HepG2 (cell line): Measurements from ENCODE around the gene BTK. TPM values are rescaled to one million over a fixed set of nuclear protein-coding genes. Genes with fewer than 3 reads are reported as not detected.

Experiments
- BRCA1 ChIP-seq: sonication (generic); formaldehyde crosslinking; IDR thresholded peaks from 2 replicates; pipeline ENCODE4 v1.4.0; 2020; ENCODE audit warnings: missing genetic modification reagents
- FOXA3 ChIP-seq: IDR thresholded peaks from 2 replicates; pipeline ENCODE4 v1.6.1; 2016; ENCODE audit warnings: missing genetic modification reagents, missing compliant biosample characterization
- FOXK2 ChIP-seq: fragments of 450-650 bp; IDR thresholded peaks from 2 replicates; pipeline ENCODE4 v1.6.1; 2016
- NFYB ChIP-seq: sonication (generic); formaldehyde crosslinking; IDR thresholded peaks from 2 replicates; pipeline ENCODE4 v1.4.0; 2020; ENCODE audit warnings: missing genetic modification reagents
- NONO ChIP-seq, 2 experiments: fragments of 450-650 bp in 1 of 2; sonication (generic) in 1 of 2; formaldehyde crosslinking in 1 of 2; IDR thresholded peaks in 1 of 2; conservative IDR thresholded peaks in 1 of 2; 2 replicates each; pipeline versions ENCODE4 v1.6.1 to v1.8.0; 2017 to 2022; ENCODE audit warnings: mild to moderate bottlenecking in 1 of 2, missing genetic modification reagents in 1 of 2, moderate library complexity in 1 of 2
- PHF21A ChIP-seq: sonication (generic); formaldehyde crosslinking; IDR thresholded peaks from 2 replicates; pipeline ENCODE4 v1.5.0; 2020; ENCODE audit warnings: mild to moderate bottlenecking, missing genetic modification reagents
- SMC3 ChIP-seq: IDR thresholded peaks from 2 replicates; pipeline ENCODE4 v1.6.1; 2011; ENCODE audit warnings: low read length, improper control_type of control experiment
- SP4 ChIP-seq: sonication (generic); formaldehyde crosslinking; IDR thresholded peaks from 2 replicates; pipeline ENCODE4 v1.8.1; 2023; ENCODE audit warnings: mild to moderate bottlenecking, missing genetic modification reagents
- YEATS4 ChIP-seq: sonication (generic); formaldehyde crosslinking; IDR thresholded peaks from 2 replicates; pipeline ENCODE4 v1.4.0; 2020; ENCODE audit warnings: missing genetic modification reagents, borderline replicate concordance
- YY1 ChIP-seq: IDR thresholded peaks from 2 replicates; pipeline ENCODE4 v1.6.1; 2011; ENCODE audit warnings: low read length, low read depth, moderate library complexity, mild to moderate bottlenecking; ENCODE audit not compliant: insufficient read depth, insufficient replicate concordance
- ZC3H4 ChIP-seq: sonication (generic); formaldehyde crosslinking; IDR thresholded peaks from 2 replicates; pipeline ENCODE4 v1.4.0; 2020; ENCODE audit warnings: missing genetic modification reagents, borderline replicate concordance
- ZFP36 ChIP-seq: fragments of 150-350 bp; IDR thresholded peaks from 2 replicates; pipeline ENCODE4 v1.6.1; 2018; ENCODE audit warnings: borderline replicate concordance, low read length, low read depth; ENCODE audit not compliant: partially characterized antibody
- ZNF33B ChIP-seq: sonication (generic); formaldehyde crosslinking; IDR thresholded peaks from 2 replicates; pipeline ENCODE4 v1.5.1; 2020; ENCODE audit warnings: mild to moderate bottlenecking, missing genetic modification reagents
- ZNF672 ChIP-seq: sonication (generic); formaldehyde crosslinking; IDR thresholded peaks from 2 replicates; pipeline ENCODE4 v1.8.1; 2022; ENCODE audit warnings: missing genetic modification reagents
- polyA plus RNA-seq, 8 experiments: library from polyadenylated mRNA; depleted of rRNA in 3 of 8; stranded (reverse) in 7 of 8; unstranded in 1 of 8; fragments of >200 nt; fragmentation: Illumina TruSeq in 4 of 8; extraction: Trizol in 4 of 8; gene quantifications; 2 replicates each; pipeline versions ENCODE4 v1.2.1 to v1.2.3, GENCODE V29; 2011 to 2016; ENCODE audit warnings: low read depth in 4 of 8, missing spikeins in 1 of 8, mixed read lengths in 1 of 8; ENCODE audit not compliant: insufficient read depth in 1 of 8
- total RNA-seq, 5 experiments: library from RNA; depleted of rRNA; stranded (reverse); fragments of >200 nt; fragmentation: Illumina TruSeq; extraction: Trizol; gene quantifications; 2 replicates each; pipeline ENCODE4 v1.2.3, GENCODE V29; 2016; ENCODE audit warnings: low read depth in 1 of 5
- TF ChIP-seq, protein P1 (sequence below): IDR thresholded peaks from 2 replicates; pipeline ENCODE4 v1.4.0; 2020; ENCODE audit warnings: mild to moderate bottlenecking, missing genetic modification reagents
- TF ChIP-seq, protein P2 (sequence below): sonication (generic); formaldehyde crosslinking; IDR thresholded peaks from 2 replicates; pipeline ENCODE4 v1.4.0; 2020; ENCODE audit warnings: mild to moderate bottlenecking, missing genetic modification reagents

BTK gene
- total and polyA plus RNA-seq, 2 of the 13 experiments (the other 11 are each of a cell fraction or from before 2014, with no cell fraction given) = not detected

DNA sequence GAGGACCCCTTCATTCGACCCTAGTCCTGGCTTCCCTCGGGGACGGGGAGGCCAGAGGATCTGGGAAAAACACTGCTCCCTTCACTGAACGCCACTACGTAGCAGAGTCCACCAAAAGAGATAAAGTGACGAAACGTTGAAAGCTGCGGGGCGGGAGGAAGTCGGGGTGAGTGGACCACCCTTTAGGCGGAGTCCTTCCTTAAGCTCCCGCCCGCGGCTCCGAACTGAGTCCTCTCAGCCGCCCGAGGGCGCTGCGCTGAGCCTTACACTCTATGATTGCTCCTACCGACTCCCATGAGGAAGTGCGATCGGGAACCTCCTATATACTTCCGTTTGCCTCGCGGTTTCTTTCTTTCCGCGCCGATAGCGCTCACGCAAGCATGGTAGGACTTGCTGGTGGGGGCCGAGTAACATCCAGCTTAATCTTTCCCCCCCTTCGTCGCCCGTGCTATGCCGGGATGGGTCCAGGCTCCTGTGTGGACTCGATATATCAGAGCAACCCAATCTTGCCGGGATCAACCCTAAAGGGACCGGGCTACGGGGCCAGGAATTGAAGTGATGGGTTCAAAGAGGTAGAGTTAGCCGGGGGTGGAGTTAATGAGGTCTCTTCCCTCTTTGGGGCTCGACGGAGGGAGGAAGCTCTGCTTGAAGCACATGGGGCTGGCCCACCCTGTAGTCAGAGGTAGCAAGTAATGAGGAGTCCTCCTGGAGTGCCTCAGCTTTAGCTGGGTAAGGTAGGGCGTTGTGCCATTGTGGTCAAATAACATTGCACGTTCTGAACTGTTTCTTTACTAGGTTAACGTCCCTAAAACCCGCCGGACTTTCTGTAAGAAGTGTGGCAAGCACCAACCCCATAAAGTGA is 4.9 kb upstream of the BTK start, which contains the start of gene RPL36A (continued):
- TF ChIP-seq NFYB (CRISPR knock-in tag) (peak; percentile 36), BRCA1 (CRISPR knock-in tag) (no peak), ZFP36 (no peak), ZC3H4 (CRISPR knock-in tag) (no peak), SP4 (no peak), PHF21A (CRISPR knock-in tag) (0 out of 2 replicates have a peak, but pooled peaks have one; percentile 20), SMC3 (no peak), NONO (IDR thresholded peaks at IDR 0.05) (no peak), NONO (CRISPR knock-in tag; conservative IDR thresholded peaks at IDR 0.05) (peak; percentile 71; the same call in 1 of the 2 replicates), YY1 (peak; percentile 11), YEATS4 (CRISPR knock-in tag) (peak; percentile 84), FOXA3 (CRISPR knock-in tag) (peak; percentile 33; the same call in 1 of the 2 replicates), ZNF672 (no peak), FOXK2 (no peak), ZNF33B (no peak)
- TF ChIP-seq, protein P1, sequence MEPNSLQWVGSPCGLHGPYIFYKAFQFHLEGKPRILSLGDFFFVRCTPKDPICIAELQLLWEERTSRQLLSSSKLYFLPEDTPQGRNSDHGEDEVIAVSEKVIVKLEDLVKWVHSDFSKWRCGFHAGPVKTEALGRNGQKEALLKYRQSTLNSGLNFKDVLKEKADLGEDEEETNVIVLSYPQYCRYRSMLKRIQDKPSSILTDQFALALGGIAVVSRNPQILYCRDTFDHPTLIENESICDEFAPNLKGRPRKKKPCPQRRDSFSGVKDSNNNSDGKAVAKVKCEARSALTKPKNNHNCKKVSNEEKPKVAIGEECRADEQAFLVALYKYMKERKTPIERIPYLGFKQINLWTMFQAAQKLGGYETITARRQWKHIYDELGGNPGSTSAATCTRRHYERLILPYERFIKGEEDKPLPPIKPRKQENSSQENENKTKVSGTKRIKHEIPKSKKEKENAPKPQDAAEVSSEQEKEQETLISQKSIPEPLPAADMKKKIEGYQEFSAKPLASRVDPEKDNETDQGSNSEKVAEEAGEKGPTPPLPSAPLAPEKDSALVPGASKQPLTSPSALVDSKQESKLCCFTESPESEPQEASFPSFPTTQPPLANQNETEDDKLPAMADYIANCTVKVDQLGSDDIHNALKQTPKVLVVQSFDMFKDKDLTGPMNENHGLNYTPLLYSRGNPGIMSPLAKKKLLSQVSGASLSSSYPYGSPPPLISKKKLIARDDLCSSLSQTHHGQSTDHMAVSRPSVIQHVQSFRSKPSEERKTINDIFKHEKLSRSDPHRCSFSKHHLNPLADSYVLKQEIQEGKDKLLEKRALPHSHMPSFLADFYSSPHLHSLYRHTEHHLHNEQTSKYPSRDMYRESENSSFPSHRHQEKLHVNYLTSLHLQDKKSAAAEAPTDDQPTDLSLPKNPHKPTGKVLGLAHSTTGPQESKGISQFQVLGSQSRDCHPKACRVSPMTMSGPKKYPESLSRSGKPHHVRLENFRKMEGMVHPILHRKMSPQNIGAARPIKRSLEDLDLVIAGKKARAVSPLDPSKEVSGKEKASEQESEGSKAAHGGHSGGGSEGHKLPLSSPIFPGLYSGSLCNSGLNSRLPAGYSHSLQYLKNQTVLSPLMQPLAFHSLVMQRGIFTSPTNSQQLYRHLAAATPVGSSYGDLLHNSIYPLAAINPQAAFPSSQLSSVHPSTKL (CRISPR knock-in tag) = peak; percentile 35; the same call in 1 of the 2 replicates
- TF ChIP-seq, protein P2, sequence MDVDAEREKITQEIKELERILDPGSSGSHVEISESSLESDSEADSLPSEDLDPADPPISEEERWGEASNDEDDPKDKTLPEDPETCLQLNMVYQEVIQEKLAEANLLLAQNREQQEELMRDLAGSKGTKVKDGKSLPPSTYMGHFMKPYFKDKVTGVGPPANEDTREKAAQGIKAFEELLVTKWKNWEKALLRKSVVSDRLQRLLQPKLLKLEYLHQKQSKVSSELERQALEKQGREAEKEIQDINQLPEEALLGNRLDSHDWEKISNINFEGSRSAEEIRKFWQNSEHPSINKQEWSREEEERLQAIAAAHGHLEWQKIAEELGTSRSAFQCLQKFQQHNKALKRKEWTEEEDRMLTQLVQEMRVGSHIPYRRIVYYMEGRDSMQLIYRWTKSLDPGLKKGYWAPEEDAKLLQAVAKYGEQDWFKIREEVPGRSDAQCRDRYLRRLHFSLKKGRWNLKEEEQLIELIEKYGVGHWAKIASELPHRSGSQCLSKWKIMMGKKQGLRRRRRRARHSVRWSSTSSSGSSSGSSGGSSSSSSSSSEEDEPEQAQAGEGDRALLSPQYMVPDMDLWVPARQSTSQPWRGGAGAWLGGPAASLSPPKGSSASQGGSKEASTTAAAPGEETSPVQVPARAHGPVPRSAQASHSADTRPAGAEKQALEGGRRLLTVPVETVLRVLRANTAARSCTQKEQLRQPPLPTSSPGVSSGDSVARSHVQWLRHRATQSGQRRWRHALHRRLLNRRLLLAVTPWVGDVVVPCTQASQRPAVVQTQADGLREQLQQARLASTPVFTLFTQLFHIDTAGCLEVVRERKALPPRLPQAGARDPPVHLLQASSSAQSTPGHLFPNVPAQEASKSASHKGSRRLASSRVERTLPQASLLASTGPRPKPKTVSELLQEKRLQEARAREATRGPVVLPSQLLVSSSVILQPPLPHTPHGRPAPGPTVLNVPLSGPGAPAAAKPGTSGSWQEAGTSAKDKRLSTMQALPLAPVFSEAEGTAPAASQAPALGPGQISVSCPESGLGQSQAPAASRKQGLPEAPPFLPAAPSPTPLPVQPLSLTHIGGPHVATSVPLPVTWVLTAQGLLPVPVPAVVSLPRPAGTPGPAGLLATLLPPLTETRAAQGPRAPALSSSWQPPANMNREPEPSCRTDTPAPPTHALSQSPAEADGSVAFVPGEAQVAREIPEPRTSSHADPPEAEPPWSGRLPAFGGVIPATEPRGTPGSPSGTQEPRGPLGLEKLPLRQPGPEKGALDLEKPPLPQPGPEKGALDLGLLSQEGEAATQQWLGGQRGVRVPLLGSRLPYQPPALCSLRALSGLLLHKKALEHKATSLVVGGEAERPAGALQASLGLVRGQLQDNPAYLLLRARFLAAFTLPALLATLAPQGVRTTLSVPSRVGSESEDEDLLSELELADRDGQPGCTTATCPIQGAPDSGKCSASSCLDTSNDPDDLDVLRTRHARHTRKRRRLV (CRISPR knock-in tag) = no peak
